Measurements from ENCODE around the gene TRIM66. TPM values are rescaled to one million over a fixed set of nuclear protein-coding genes. Genes with fewer than 3 reads are reported as not detected.

TRIM66 gene
- polyA plus RNA-seq, 4 donors: 1.4 to 6.0 (median 4.0) TPM

DNA sequence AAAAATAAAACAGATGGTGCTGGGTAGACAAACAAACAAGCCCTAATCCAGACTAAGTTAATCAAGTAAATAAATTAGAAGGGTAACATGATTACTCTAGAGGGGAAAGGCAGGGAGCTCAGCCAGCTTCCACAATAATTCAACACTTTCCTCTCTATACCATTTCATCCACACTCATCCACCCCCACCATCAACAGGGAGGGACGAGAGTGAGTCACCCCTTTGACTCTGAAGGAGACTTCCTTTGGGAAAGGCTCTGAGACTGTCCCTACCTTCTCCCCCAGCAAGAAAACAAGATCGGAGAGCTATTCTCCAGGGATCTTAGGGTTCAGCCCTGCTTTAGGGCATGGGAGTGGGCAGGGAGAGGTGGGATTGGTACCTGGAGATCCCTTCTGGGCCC lies 33.1 kb downstream of the TRIM66 start:
- no peak for FAIRE-seq
- Histone ChIP-seq H3K27me3 (ENCODE audit: control insufficient read depth in 3 of 3, insufficient read depth in 3 of 3, low read length in 3 of 3) (no peaks in the 10 kb centered on the region), H3K9me3 (ENCODE audit: control insufficient read depth in 2 of 2, insufficient read depth in 1 of 2, low read depth in 1 of 2, low read length in 1 of 2) (no peaks in the 10 kb centered on the region), H3K4me1 (ENCODE audit: control insufficient read depth in 3 of 3, insufficient read depth in 2 of 3, low read depth in 1 of 3, low read length in 2 of 3) (no peaks in the 10 kb centered on the region), H3K27ac (ENCODE audit: low read depth in 1 of 3, low read length in 2 of 3) (no peak overlapping the region), H3K4me3 (ENCODE audit: low read depth in 1 of 3, low read length in 3 of 3) (no peak overlapping the region), H3K36me3 (ENCODE audit: control insufficient read depth in 3 of 3, insufficient read depth in 2 of 3, low read depth in 1 of 3, low read length in 3 of 3) (peaks cover 2 to 28% (median 12%) of the 10 kb centered on the region in 3 donors)
- no peak for DNase-seq
- WGBS, 3 donors: 92 to 100% (median 93%) methylated on average over 2 of the region's 2 CpGs

- FAIRE-seq (no peak), DNase-seq (no peak)
- no peaks in the 10 kb centered on the region for H3K9me3 ChIP-seq (ENCODE audit: control insufficient read depth in 2 of 2, insufficient read depth in 1 of 2, low read depth in 1 of 2, low read length in 1 of 2)
- H3K27ac ChIP-seq (ENCODE audit: low read depth in 1 of 3, low read length in 2 of 3): no peak overlapping the region
- H3K4me3 ChIP-seq (ENCODE audit: low read depth in 1 of 3, low read length in 3 of 3): no peak overlapping the region
- no peaks in the 10 kb centered on the region for H3K4me1 ChIP-seq (ENCODE audit: control insufficient read depth in 3 of 3, insufficient read depth in 2 of 3, low read depth in 1 of 3, low read length in 2 of 3)
- H3K36me3 ChIP-seq (ENCODE audit: control insufficient read depth in 3 of 3, insufficient read depth in 2 of 3, low read depth in 1 of 3, low read length in 3 of 3): peaks cover 5 to 32% (median 15%) of the 10 kb centered on the region in 3 donors
- WGBS, 3 donors: 93 to 97% (median 96%) methylated on average over 4 of the region's 4 CpGs
- H3K27me3 ChIP-seq (ENCODE audit: control insufficient read depth in 3 of 3, insufficient read depth in 3 of 3, low read length in 3 of 3): no peaks in the 10 kb centered on the region
These were observed 35.6 kb downstream of the TRIM66 start for GRCh38 chr11:8646873-8647272.

DNA sequence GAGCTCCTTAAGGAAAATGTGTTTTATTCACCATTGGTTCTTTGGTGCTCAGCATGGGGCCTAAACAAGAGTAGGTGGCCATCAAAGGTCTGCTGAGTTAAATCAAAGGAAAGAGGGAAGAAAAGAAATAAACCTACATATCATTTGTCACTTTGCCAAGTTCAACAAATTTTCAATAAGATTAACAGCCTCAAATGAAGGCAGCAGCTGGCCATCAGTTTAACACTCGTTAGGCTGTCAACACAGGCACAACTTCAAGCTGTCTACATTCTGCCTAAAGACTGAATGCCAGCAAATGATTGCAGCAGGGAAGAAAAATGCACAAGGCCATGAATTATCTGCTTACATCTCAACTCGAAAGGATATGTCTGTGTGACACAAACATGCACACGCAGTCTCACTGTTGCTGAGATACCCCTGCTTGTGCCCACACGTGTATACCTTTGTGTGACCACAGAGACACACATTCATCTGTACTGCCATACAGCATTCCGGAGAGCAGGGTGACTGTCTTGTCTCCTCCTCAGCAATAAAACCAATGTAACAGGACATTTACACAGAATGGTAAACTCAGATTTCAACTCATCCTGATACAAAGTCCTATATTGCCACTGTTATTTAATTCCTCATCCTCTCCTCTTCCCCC lies 40.1 kb downstream of the TRIM66 start:
- H3K4me1 ChIP-seq (ENCODE audit: control insufficient read depth in 3 of 3, insufficient read depth in 2 of 3, low read depth in 1 of 3, low read length in 2 of 3): peaks cover 0 to 3% (median 0%) of the 10 kb centered on the region in 3 donors
- FAIRE-seq: no peak
- no peak overlapping the region for H3K27ac ChIP-seq (ENCODE audit: low read depth in 1 of 3, low read length in 2 of 3)
- DNase-seq: peak in 1 of 2 donors; percentile 3
- WGBS, 3 donors: 37 to 62% (median 55%) methylated on average over 5 of the region's 5 CpGs
- H3K27me3 ChIP-seq (ENCODE audit: control insufficient read depth in 3 of 3, insufficient read depth in 3 of 3, low read length in 3 of 3): no peaks in the 10 kb centered on the region
- H3K36me3 ChIP-seq (ENCODE audit: control insufficient read depth in 3 of 3, insufficient read depth in 2 of 3, low read depth in 1 of 3, low read length in 3 of 3): peaks cover 3 to 38% (median 19%) of the 10 kb centered on the region in 3 donors
- no peaks in the 10 kb centered on the region for H3K9me3 ChIP-seq (ENCODE audit: control insufficient read depth in 2 of 2, insufficient read depth in 1 of 2, low read depth in 1 of 2, low read length in 1 of 2)
- no peak overlapping the region for H3K4me3 ChIP-seq (ENCODE audit: low read depth in 1 of 3, low read length in 3 of 3)

DNA sequence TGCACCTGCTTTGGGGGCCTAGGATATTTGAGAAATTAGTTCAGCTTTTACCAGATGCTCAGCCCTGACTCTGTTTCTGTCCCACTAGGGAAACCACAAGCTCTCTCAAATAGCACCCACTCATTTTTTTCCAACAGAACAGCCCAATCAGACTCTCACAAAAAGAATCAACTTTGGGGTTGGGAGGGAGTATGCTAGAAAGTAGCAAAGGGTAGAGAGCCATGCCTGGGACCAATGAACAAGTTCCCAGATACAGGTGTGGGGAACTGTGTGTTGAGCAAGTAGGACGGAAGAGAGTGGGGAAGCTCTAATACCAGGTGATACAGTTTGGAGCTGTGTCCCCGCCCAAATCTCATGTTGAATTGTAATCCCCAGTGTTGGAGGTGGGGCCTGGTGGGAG lies 41.1 kb downstream of the TRIM66 start:
- Histone ChIP-seq H3K4me1 (ENCODE audit: control insufficient read depth in 3 of 3, insufficient read depth in 2 of 3, low read depth in 1 of 3, low read length in 2 of 3) (peaks cover 0 to 3% (median 0%) of the 10 kb centered on the region in 3 donors), H3K27me3 (ENCODE audit: control insufficient read depth in 3 of 3, insufficient read depth in 3 of 3, low read length in 3 of 3) (no peaks in the 10 kb centered on the region), H3K27ac (ENCODE audit: low read depth in 1 of 3, low read length in 2 of 3) (peak overlapping the region in 1 of 3 donors; percentile 11), H3K36me3 (ENCODE audit: control insufficient read depth in 3 of 3, insufficient read depth in 2 of 3, low read depth in 1 of 3, low read length in 3 of 3) (peaks cover 3 to 38% (median 24%) of the 10 kb centered on the region in 3 donors), H3K4me3 (ENCODE audit: low read depth in 1 of 3, low read length in 3 of 3) (no peak overlapping the region), H3K9me3 (ENCODE audit: control insufficient read depth in 2 of 2, insufficient read depth in 1 of 2, low read depth in 1 of 2, low read length in 1 of 2) (peaks cover 0 to 5% of the 10 kb centered on the region in 2 donors)
- FAIRE-seq: no peak
- no peak for DNase-seq
- 65 to 83% (median 71%) methylated on average over 2 of the region's 2 CpGs for WGBS, 3 donors

GRCh38 chr11:8640267-8640906 lies 42.1 kb downstream of the TRIM66 start:
- Histone ChIP-seq H3K4me1 (ENCODE audit: control insufficient read depth in 3 of 3, insufficient read depth in 2 of 3, low read depth in 1 of 3, low read length in 2 of 3) (peaks cover 0 to 3% (median 0%) of the 10 kb centered on the region in 3 donors), H3K27me3 (ENCODE audit: control insufficient read depth in 3 of 3, insufficient read depth in 3 of 3, low read length in 3 of 3) (no peaks in the 10 kb centered on the region), H3K36me3 (ENCODE audit: control insufficient read depth in 3 of 3, insufficient read depth in 2 of 3, low read depth in 1 of 3, low read length in 3 of 3) (peaks cover 3 to 41% (median 20%) of the 10 kb centered on the region in 3 donors), H3K9me3 (ENCODE audit: control insufficient read depth in 2 of 2, insufficient read depth in 1 of 2, low read depth in 1 of 2, low read length in 1 of 2) (peaks cover 0 to 14% of the 10 kb centered on the region in 2 donors), H3K27ac (ENCODE audit: low read depth in 1 of 3, low read length in 2 of 3) (no peak overlapping the region), H3K4me3 (ENCODE audit: low read depth in 1 of 3, low read length in 3 of 3) (no peak overlapping the region)
- FAIRE-seq (no peak), DNase-seq (no peak)
- 65 to 84% (median 80%) methylated on average over 5 of the region's 5 CpGs for WGBS, 3 donors

- Histone ChIP-seq H3K27ac (ENCODE audit: low read depth in 1 of 3, low read length in 2 of 3) (no peak overlapping the region), H3K27me3 (ENCODE audit: control insufficient read depth in 3 of 3, insufficient read depth in 3 of 3, low read length in 3 of 3) (no peaks in the 10 kb centered on the region), H3K36me3 (ENCODE audit: control insufficient read depth in 3 of 3, insufficient read depth in 2 of 3, low read depth in 1 of 3, low read length in 3 of 3) (peaks cover 3 to 43% (median 18%) of the 10 kb centered on the region in 3 donors), H3K4me3 (ENCODE audit: low read depth in 1 of 3, low read length in 3 of 3) (no peak overlapping the region), H3K4me1 (ENCODE audit: control insufficient read depth in 3 of 3, insufficient read depth in 2 of 3, low read depth in 1 of 3, low read length in 2 of 3) (peaks cover 0 to 3% (median 0%) of the 10 kb centered on the region in 3 donors), H3K9me3 (ENCODE audit: control insufficient read depth in 2 of 2, insufficient read depth in 1 of 2, low read depth in 1 of 2, low read length in 1 of 2) (peaks cover 0 to 15% of the 10 kb centered on the region in 2 donors)
- 92 to 93% (median 92%) methylated on average over 3 of the region's 3 CpGs for WGBS, 3 donors
- FAIRE-seq (no peak), DNase-seq (no peak)
These were observed 42.8 kb downstream of the TRIM66 start for GRCh38 chr11:8639655-8640054.

GRCh38 chr11:8638300-8638699 lies 44.2 kb downstream of the TRIM66 start:
- DNase-seq: no peak
- 93 to 97% (median 94%) methylated on average over 5 of the region's 5 CpGs for WGBS, 3 donors
- FAIRE-seq: no peak
- peaks cover 3 to 52% (median 19%) of the 10 kb centered on the region in 3 donors for H3K36me3 ChIP-seq (ENCODE audit: control insufficient read depth in 3 of 3, insufficient read depth in 2 of 3, low read depth in 1 of 3, low read length in 3 of 3)
- H3K27ac ChIP-seq (ENCODE audit: low read depth in 1 of 3, low read length in 2 of 3): no peak overlapping the region
- peaks cover 0 to 15% of the 10 kb centered on the region in 2 donors for H3K9me3 ChIP-seq (ENCODE audit: control insufficient read depth in 2 of 2, insufficient read depth in 1 of 2, low read depth in 1 of 2, low read length in 1 of 2)
- H3K27me3 ChIP-seq (ENCODE audit: control insufficient read depth in 3 of 3, insufficient read depth in 3 of 3, low read length in 3 of 3): no peaks in the 10 kb centered on the region
- peaks cover 0 to 3% (median 0%) of the 10 kb centered on the region in 3 donors for H3K4me1 ChIP-seq (ENCODE audit: control insufficient read depth in 3 of 3, insufficient read depth in 2 of 3, low read depth in 1 of 3, low read length in 2 of 3)
- H3K4me3 ChIP-seq (ENCODE audit: low read depth in 1 of 3, low read length in 3 of 3): no peak overlapping the region

- WGBS, 3 donors: 97 to 100% (median 98%) methylated on average over 2 of the region's 2 CpGs
- Histone ChIP-seq H3K27ac (ENCODE audit: low read depth in 1 of 3, low read length in 2 of 3) (no peak overlapping the region), H3K4me3 (ENCODE audit: low read depth in 1 of 3, low read length in 3 of 3) (no peak overlapping the region), H3K9me3 (ENCODE audit: control insufficient read depth in 2 of 2, insufficient read depth in 1 of 2, low read depth in 1 of 2, low read length in 1 of 2) (peaks cover 0 to 15% of the 10 kb centered on the region in 2 donors), H3K36me3 (ENCODE audit: control insufficient read depth in 3 of 3, insufficient read depth in 2 of 3, low read depth in 1 of 3, low read length in 3 of 3) (peaks cover 0 to 44% (median 20%) of the 10 kb centered on the region in 3 donors), H3K4me1 (ENCODE audit: control insufficient read depth in 3 of 3, insufficient read depth in 2 of 3, low read depth in 1 of 3, low read length in 2 of 3) (peaks cover 0 to 3% (median 0%) of the 10 kb centered on the region in 3 donors), H3K27me3 (ENCODE audit: control insufficient read depth in 3 of 3, insufficient read depth in 3 of 3, low read length in 3 of 3) (no peaks in the 10 kb centered on the region)
- FAIRE-seq: no peak
- DNase-seq: no peak
These were observed 46.3 kb downstream of the TRIM66 start for GRCh38 chr11:8636127-8636526.
